Endodermal cell (in vitro differentiated cells): ENCODE results near the gene LIN37. TPM values are rescaled to one million over a fixed set of nuclear protein-coding genes. Genes with fewer than 3 reads are reported as not detected.

Experiments used
- DNase-seq: peaks from one replicate; pipeline ENCODE4 v3.0.0-alpha.2; 2017
- H3K27ac ChIP-seq: 2 replicates; pipeline ENCODE4 v1.5.1; 2013; ENCODE audit warnings: mild to moderate bottlenecking, low read depth, low read length, moderate library complexity
- H3K27me3 ChIP-seq: 2 replicates; pipeline ENCODE4 v1.6.1; 2013; ENCODE audit warnings: mild to moderate bottlenecking, low read length, moderate library complexity; ENCODE audit not compliant: insufficient read depth, control insufficient read depth, poor library complexity, severe bottlenecking
- H3K36me3 ChIP-seq: 2 replicates; pipeline ENCODE4 v1.7.0; 2013; ENCODE audit warnings: mild to moderate bottlenecking, low read length, moderate library complexity; ENCODE audit not compliant: control insufficient read depth, insufficient read depth
- H3K4me1 ChIP-seq: one replicate; pipeline ENCODE4 v1.7.0; 2013; ENCODE audit warnings: low read length; ENCODE audit not compliant: control insufficient read depth, insufficient read depth
- H3K4me3 ChIP-seq: 2 replicates; pipeline ENCODE4 v1.5.1; 2013; ENCODE audit warnings: mild to moderate bottlenecking, low read length, moderate library complexity
- H3K9ac ChIP-seq: 2 replicates; pipeline ENCODE4 v1.6.1; 2013; ENCODE audit warnings: mild to moderate bottlenecking, low read length, moderate library complexity; ENCODE audit not compliant: poor library complexity, severe bottlenecking; ENCODE audit errors: extremely low read depth
- H3K9me3 ChIP-seq: 2 replicates; pipeline ENCODE4 v1.6.1; 2013; ENCODE audit warnings: mild to moderate bottlenecking, low read length, moderate library complexity; ENCODE audit not compliant: control insufficient read depth
- H3K27ac Mint-ChIP-seq: 2 replicates; pipeline ENCODE4 v1.8.0; 2020; ENCODE audit warnings: mixed read lengths
- H3K27me3 Mint-ChIP-seq: 2 replicates; pipeline ENCODE4 v1.8.0; 2021; ENCODE audit warnings: mild to moderate bottlenecking, mixed read lengths; ENCODE audit not compliant: insufficient read depth
- H3K36me3 Mint-ChIP-seq: 2 replicates; pipeline ENCODE4 v1.8.0; 2020; ENCODE audit warnings: low read depth, mixed read lengths
- H3K4me1 Mint-ChIP-seq: 2 replicates; pipeline ENCODE4 v1.8.0; 2020; ENCODE audit warnings: mixed read lengths
- H3K4me3 Mint-ChIP-seq: 2 replicates; pipeline ENCODE4 v1.8.0; 2020; ENCODE audit warnings: mild to moderate bottlenecking, moderate library complexity, mixed read lengths
- H3K9me3 Mint-ChIP-seq: 2 replicates; pipeline ENCODE4 v1.8.0; 2020; ENCODE audit warnings: mild to moderate bottlenecking, mixed read lengths
- WGBS, 2 experiments: methylation state at CpG; one replicate each; pipeline versions ENCODE4 v1.1.5 to v1.1.7; 2013; ENCODE audit warnings: missing lambda C conversion rate in 2 of 2, mixed read lengths in 1 of 2; ENCODE audit not compliant: insufficient coverage in 1 of 2, insufficient read length in 1 of 2; 5-methylcytosine and 5-hydroxymethylcytosine counted together
- long read RNA-seq, 4 experiments: library from polyadenylated mRNA in 2 of 4; library from RNA in 1 of 4; library from capped mRNA in 1 of 4; stranded (forward) in 3 of 4; unstranded in 1 of 4; transcript quantifications; one replicate each; pipeline ENCODE4 v2.0.0, GENCODE V29; 2020 to 2021; ENCODE audit warnings: inconsistent platforms in 1 of 4
- polyA plus RNA-seq, 2 experiments: library from polyadenylated mRNA; stranded (reverse); fragments of 50-300 nt; gene quantifications; one replicate each; pipeline ENCODE4 v1.2.3, GENCODE V29; 2013
- total RNA-seq, 2 donors: library from RNA; stranded (reverse); fragmentation: NEBNext Ultra II Directional in 1 of 2; extraction: Animal tissue kit (Norgen Biotek cat#: 25700) in 1 of 2; gene quantifications; 2 replicates in 1 of 2; 3 replicates in 1 of 2; pipeline ENCODE4 v1.2.1, GENCODE V29; 2021
- TF ChIP-seq, protein P1 (sequence below): fragments of 200-600 bp; sonication (generic); conservative IDR thresholded peaks from 2 replicates; pipeline ENCODE4 v1.5.0; 2021; ENCODE audit warnings: antibody characterized with exemption, mild to moderate bottlenecking

Gene LIN37
- 1 to 10 TPM; 6.6 to 7.6 TPM for total RNA-seq
- polyA plus RNA-seq (2013, experiment 1 of 2): 11.6 TPM
- polyA plus RNA-seq (2013, experiment 2 of 2): 10.4 TPM
- long read RNA-seq, experiment 1, partial matches to known transcripts: 1 of 7 reads
- long read RNA-seq, experiment 1, other reads (novel, unspliced or antisense): 5 of 7 reads
- long read RNA-seq, experiment 2, partial matches to known transcripts: 0 of 5 reads
- long read RNA-seq, experiment 2, other reads (novel, unspliced or antisense): 3 of 5 reads
- long read RNA-seq, experiment 3, partial matches to known transcripts: 0 of 6 reads
- long read RNA-seq, experiment 3, other reads (novel, unspliced or antisense): 4 of 6 reads
- long read RNA-seq, experiment 4, transcript LIN37-201 (9 exons, 1,150 nt): major isoform, 14 of 20 reads
- long read RNA-seq, experiment 4, partial matches to known transcripts: 0 of 20 reads
- long read RNA-seq, experiment 4, other reads (novel, unspliced or antisense): 6 of 20 reads

- H3K4me3 Mint-ChIP-seq: peak within 1 kb of the TSS; percentile 91
- peak; percentile 100 for DNase-seq
- Histone ChIP-seq H3K27me3 (no peaks in the 10 kb centered on the region), H3K27ac (no peak within 1 kb of the TSS), H3K9ac (peak within 1 kb of the TSS; percentile 65), H3K36me3 (peaks cover 6% of the 10 kb centered on the region), H3K4me3 (peak within 1 kb of the TSS; percentile 92), H3K9me3 (no peaks in the 10 kb centered on the region), H3K4me1 (no peaks in the 10 kb centered on the region)
- H3K36me3 Mint-ChIP-seq: peaks cover 2% of the 10 kb centered on the region
- TF ChIP-seq, protein P1, sequence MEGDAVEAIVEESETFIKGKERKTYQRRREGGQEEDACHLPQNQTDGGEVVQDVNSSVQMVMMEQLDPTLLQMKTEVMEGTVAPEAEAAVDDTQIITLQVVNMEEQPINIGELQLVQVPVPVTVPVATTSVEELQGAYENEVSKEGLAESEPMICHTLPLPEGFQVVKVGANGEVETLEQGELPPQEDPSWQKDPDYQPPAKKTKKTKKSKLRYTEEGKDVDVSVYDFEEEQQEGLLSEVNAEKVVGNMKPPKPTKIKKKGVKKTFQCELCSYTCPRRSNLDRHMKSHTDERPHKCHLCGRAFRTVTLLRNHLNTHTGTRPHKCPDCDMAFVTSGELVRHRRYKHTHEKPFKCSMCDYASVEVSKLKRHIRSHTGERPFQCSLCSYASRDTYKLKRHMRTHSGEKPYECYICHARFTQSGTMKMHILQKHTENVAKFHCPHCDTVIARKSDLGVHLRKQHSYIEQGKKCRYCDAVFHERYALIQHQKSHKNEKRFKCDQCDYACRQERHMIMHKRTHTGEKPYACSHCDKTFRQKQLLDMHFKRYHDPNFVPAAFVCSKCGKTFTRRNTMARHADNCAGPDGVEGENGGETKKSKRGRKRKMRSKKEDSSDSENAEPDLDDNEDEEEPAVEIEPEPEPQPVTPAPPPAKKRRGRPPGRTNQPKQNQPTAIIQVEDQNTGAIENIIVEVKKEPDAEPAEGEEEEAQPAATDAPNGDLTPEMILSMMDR: no peak
- peaks cover 10% of the 10 kb centered on the region for H3K4me1 Mint-ChIP-seq
- peak within 1 kb of the TSS; percentile 95 for H3K27ac Mint-ChIP-seq
- H3K9me3 Mint-ChIP-seq: no peaks in the 10 kb centered on the region
- WGBS, 2 experiments: 3% methylated on average over 19 to 44 of the region's 45 CpGs
- no peaks in the 10 kb centered on the region for H3K27me3 Mint-ChIP-seq
Observed at GRCh38 chr19:35748106-35749020, at the start of gene LIN37. Gene LIN37 (plus strand): TSS chr19:35748576. CDS start chr19:35748725, 149 bp downstream.

- Mint-ChIP-seq H3K4me3 (peak overlapping the region; percentile 57), H3K27ac (peak overlapping the region; percentile 90), H3K9me3 (no peaks in the 10 kb centered on the region), H3K4me1 (peaks cover 2% of the 10 kb centered on the region), H3K36me3 (no peaks in the 10 kb centered on the region), H3K27me3 (peaks cover 26% of the 10 kb centered on the region)
- Histone ChIP-seq H3K9ac (peak overlapping the region; percentile 25), H3K36me3 (no peaks in the 10 kb centered on the region), H3K9me3 (no peaks in the 10 kb centered on the region), H3K27me3 (peaks cover 11% of the 10 kb centered on the region), H3K4me1 (no peaks in the 10 kb centered on the region), H3K27ac (no peak overlapping the region), H3K4me3 (peak overlapping the region; percentile 85)
- 1 to 6% methylated on average over 7 to 50 of the region's 50 CpGs for WGBS, 2 experiments
- TF ChIP-seq, protein P1: no peak
- DNase-seq: peak; percentile 99
Observed at GRCh38 chr19:35702223-35703012, 46.0 kb upstream of the LIN37 start.

DNA sequence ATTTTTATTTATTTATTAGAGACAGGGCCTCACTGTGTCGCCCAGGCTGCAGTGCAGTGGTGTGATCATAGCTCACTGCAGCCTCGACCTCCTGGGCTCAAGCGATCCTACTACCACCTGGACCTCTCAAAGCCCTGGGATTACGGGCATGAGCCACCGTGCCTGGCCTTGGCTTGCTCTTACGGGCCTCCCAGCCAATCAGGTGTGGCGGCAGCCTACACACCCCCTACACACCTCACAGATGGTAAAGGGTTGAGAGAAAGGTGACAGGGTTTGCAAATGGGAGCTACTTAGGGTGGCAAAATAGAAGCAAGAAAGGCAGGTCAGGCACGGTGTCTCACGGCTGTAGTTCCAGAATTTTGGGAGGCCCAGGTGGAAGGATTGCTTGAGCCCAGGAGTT is 45.0 kb upstream of the LIN37 start:
- Mint-ChIP-seq H3K27me3 (peaks cover 26% of the 10 kb centered on the region), H3K4me3 (peak overlapping the region; percentile 57), H3K36me3 (no peaks in the 10 kb centered on the region), H3K27ac (no peak overlapping the region), H3K9me3 (no peaks in the 10 kb centered on the region), H3K4me1 (peaks cover 2% of the 10 kb centered on the region)
- Histone ChIP-seq H3K27me3 (peaks cover 11% of the 10 kb centered on the region), H3K9ac (no peak overlapping the region), H3K36me3 (no peaks in the 10 kb centered on the region), H3K4me3 (no peak overlapping the region), H3K9me3 (no peaks in the 10 kb centered on the region), H3K4me1 (no peaks in the 10 kb centered on the region), H3K27ac (no peak overlapping the region)
- DNase-seq: peak; percentile 71
- TF ChIP-seq, protein P1: no peak
- 68 to 70% methylated on average over 5 to 8 of the region's 9 CpGs for WGBS, 2 experiments
